HFFc6 (cell line): ENCODE results near the gene TPD52L1. TPM values are rescaled to one million over a fixed set of nuclear protein-coding genes. Genes with fewer than 3 reads are reported as not detected.

Experiments used
- DNase-seq: peaks from one replicate; pipeline ENCODE4 v3.0.0-alpha.2; 2018
- H3K27ac Mint-ChIP-seq: 2 replicates; pipeline ENCODE4 v1.8.0; 2020; ENCODE audit warnings: mild to moderate bottlenecking, mixed read lengths
- H3K27me3 Mint-ChIP-seq: 2 replicates; pipeline ENCODE4 v1.8.0; 2021; ENCODE audit warnings: mild to moderate bottlenecking, moderate library complexity, mixed read lengths; ENCODE audit not compliant: insufficient read depth
- H3K36me3 Mint-ChIP-seq: 2 replicates; pipeline ENCODE4 v1.8.0; 2021; ENCODE audit warnings: low read depth, mixed read lengths
- H3K4me1 Mint-ChIP-seq: 2 replicates; pipeline ENCODE4 v1.8.0; 2020; ENCODE audit warnings: low read depth, mixed read lengths
- H3K4me3 Mint-ChIP-seq: 2 replicates; pipeline ENCODE4 v1.8.0; 2020; ENCODE audit warnings: mild to moderate bottlenecking, moderate library complexity, mixed read lengths
- H3K9me3 Mint-ChIP-seq: 2 replicates; pipeline ENCODE4 v1.8.0; 2020; ENCODE audit warnings: mild to moderate bottlenecking, mixed read lengths
- CTCF ChIP-seq: fragments of 200-600 bp; sonication (generic); IDR thresholded peaks from 2 replicates; pipeline ENCODE4 v1.5.0; 2021; ENCODE audit warnings: antibody characterized with exemption, mild to moderate bottlenecking
- total RNA-seq, 6 experiments: library from RNA; stranded (reverse); fragmentation: NEBNext Ultra II Directional; extraction: Animal tissue kit (Norgen Biotek cat#: 25700); gene quantifications; 2 replicates in 1 of 6; 3 replicates in 5 of 6; pipeline ENCODE4 v1.2.3, GENCODE V29; 2021

The TPD52L1 gene
- total RNA-seq, 6 experiments from 2014 or later: 11.0 to 36.8 (median 11.7) TPM

GRCh38 chr6:125111219-125111983, 42.2 kb upstream of the TPD52L1 start:
- no peak overlapping the region for H3K27ac Mint-ChIP-seq
- H3K27me3 Mint-ChIP-seq: no peaks in the 10 kb centered on the region; the same call in 1 of the 2 replicates

DNA sequence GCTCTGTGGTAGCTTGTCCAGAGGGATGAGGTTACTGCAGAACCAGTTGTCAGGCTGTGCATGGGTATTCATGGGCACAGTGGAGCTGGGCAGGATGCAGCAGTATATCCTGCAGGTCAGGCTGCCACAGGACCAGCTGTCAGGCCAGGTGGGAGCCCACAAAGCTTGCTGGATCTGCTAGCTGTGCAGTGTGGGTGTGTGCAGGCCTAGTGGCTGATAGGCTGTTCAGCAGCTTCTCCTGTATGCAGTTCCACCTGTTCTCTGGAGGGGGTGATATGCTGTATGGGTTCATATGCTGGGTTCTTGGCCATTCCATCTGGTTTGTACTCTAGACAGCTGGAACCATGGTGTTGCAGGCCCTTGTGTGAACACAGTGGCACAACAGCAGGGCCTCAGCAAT, 40.6 kb upstream of the TPD52L1 start:
- peaks cover 8% of the 10 kb centered on the region for H3K4me1 Mint-ChIP-seq
- no peak overlapping the region for H3K4me3 Mint-ChIP-seq
- no peak overlapping the region for H3K27ac Mint-ChIP-seq
- peaks cover 43% of the 10 kb centered on the region for H3K36me3 Mint-ChIP-seq
- TF ChIP-seq CTCF: peak; percentile 36; the same call in 1 of the 2 replicates
- H3K27me3 Mint-ChIP-seq: no peaks in the 10 kb centered on the region; the same call in 1 of the 2 replicates
- DNase-seq: no peak
- peaks cover 47% of the 10 kb centered on the region for H3K9me3 Mint-ChIP-seq

More at GRCh38 chr6:125111219-125111983, 42.2 kb upstream of the TPD52L1 start:
- DNase-seq: no peak
- Mint-ChIP-seq H3K4me1 (peaks cover 20% of the 10 kb centered on the region), H3K36me3 (peaks cover 43% of the 10 kb centered on the region), H3K9me3 (peaks cover 47% of the 10 kb centered on the region), H3K4me3 (no peak overlapping the region)
- no peak for TF ChIP-seq CTCF

GRCh38 chr6:125114248-125114858, 39.2 kb upstream of the TPD52L1 start:
- peak; percentile 27 for DNase-seq
- Mint-ChIP-seq H3K27ac (no peak overlapping the region), H3K4me1 (no peaks in the 10 kb centered on the region; the same call in 1 of the 2 replicates), H3K9me3 (peaks cover 33% of the 10 kb centered on the region), H3K4me3 (no peak overlapping the region), H3K27me3 (no peaks in the 10 kb centered on the region; the same call in 1 of the 2 replicates), H3K36me3 (peaks cover 33% of the 10 kb centered on the region)
- TF ChIP-seq CTCF: peak; percentile 94

- no peak for TF ChIP-seq CTCF
- Mint-ChIP-seq H3K4me1 (peaks cover 5% of the 10 kb centered on the region; the same call in 1 of the 2 replicates), H3K9me3 (peaks cover 15% of the 10 kb centered on the region), H3K36me3 (peaks cover 15% of the 10 kb centered on the region), H3K27ac (no peak overlapping the region), H3K4me3 (no peak overlapping the region), H3K27me3 (no peaks in the 10 kb centered on the region; the same call in 1 of the 2 replicates)
- DNase-seq: no peak
These were observed 37.4 kb upstream of the TPD52L1 start for GRCh38 chr6:125116170-125116569.

GRCh38 chr6:125116710-125117109, 36.9 kb upstream of the TPD52L1 start:
- H3K36me3 Mint-ChIP-seq: peaks cover 10% of the 10 kb centered on the region
- no peak overlapping the region for H3K27ac Mint-ChIP-seq
- no peaks in the 10 kb centered on the region; the same call in 1 of the 2 replicates for H3K27me3 Mint-ChIP-seq
- peaks cover 5% of the 10 kb centered on the region; the same call in 1 of the 2 replicates for H3K4me1 Mint-ChIP-seq
- no peak for TF ChIP-seq CTCF
- DNase-seq: no peak
- no peak overlapping the region for H3K4me3 Mint-ChIP-seq
- H3K9me3 Mint-ChIP-seq: peaks cover 9% of the 10 kb centered on the region
